HG03558 (cell line): ENCODE measurements around the gene POLR2B.
"Not testable (repeated sequence)": the region's sequence is repeated elsewhere in the genome, so short reads cannot be mapped to it uniquely, and the experiment has no call there.

Experiments used
- ATAC-seq: cut with Tn5 transposase; IDR thresholded peaks from one replicate; pipeline ENCODE4 v1.9.1; 2021; ENCODE audit warnings: moderate number of reproducible peaks; ENCODE audit not compliant: unreplicated experiment; ENCODE audit errors: extremely low read depth

Gene POLR2B

DNA sequence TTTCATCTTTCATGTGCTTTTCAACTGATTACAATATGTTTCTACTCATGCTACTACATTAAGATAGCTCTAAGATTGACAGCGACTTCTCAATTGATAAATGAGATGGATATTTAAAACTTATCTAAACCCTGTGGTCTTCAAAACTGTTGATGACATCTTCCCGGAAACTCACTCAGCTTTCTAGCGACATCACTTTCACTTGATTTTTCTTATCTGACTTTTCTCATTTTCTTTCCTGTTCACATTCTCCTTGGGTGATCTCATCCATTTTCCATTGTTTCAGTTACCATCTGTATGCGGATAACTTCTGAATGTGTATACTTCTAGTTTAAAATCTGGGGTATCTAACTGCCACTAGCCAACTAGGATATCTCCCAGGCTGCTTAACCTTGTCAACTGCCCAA, 3.1 kb downstream of the POLR2B start:
- no peak for ATAC-seq

DNA sequence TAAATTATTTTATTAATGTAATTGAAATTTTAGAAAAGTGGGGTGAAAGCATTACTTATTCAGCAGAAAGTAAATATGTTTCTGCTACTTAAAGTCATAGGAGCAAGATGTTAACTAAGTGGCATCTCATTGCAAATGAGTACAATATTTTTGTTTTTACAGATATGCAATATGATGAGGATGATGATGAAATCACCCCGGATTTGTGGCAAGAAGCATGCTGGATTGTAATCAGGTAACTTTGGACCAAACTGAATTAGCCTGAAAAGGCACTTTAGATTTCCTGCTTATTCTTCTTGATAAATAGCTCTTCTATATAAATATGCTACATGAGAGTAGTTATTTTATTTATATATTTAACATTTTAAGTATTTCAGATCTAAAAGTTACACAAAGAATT, 7.5 kb downstream of the POLR2B start:
- ATAC-seq: no peak

GRCh38 chr4:56986952-56987351, 8.3 kb downstream of the POLR2B start:
- no peak for ATAC-seq

GRCh38 chr4:56990109-56990905, 11.6 kb downstream of the POLR2B start:
- no peak for ATAC-seq

GRCh38 chr4:56995525-56995924, 16.8 kb downstream of the POLR2B start:
- ATAC-seq: no peak

DNA sequence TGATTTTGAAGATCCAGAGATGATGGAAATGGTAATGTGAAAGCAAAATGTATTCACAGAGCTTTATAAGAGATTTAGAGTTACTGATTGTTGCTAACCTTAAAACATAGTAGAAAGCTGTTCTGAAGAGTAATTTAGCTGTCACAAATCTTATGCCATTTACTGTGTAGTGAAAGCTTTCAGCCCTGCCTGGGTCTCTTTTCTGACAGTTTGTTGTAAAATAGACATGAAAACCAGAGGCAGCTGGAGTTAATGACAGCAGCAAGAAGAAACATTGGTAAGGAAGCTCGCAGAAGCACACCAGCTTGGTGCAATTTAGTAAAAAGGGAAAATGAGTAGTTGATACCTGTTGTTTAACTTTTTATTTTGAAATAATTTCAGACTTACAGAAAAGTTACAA, 21.1 kb downstream of the POLR2B start:
- no peak for ATAC-seq

DNA sequence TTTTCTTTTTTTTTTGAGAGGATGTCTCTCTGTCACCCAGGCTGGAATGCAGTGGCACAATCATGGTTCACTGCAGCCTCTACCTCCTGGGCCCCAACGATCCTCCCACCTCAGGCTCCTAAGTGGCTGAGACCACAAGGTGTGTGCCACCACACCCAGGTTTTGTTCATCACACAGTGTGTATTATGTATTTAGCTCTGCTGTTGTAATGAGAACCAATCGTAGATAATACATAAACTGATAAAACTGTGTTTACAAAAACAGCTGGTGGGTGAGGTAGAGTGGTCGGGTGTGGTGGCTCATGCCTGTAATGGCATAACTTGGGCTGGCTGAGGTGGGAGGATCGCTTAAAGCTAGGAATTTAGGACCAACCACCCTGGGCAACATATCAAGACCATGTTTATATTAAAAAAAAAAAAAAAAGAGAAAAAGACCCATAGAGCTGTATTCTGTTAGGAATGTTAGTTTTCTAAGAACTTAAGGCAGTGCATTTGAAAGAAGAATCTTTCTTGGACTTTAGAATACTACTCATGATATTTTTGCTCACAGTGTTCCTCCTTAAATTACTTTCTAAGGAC, 34.9 kb downstream of the POLR2B start:
- ATAC-seq: no peak

- no peak for ATAC-seq
Measured at GRCh38 chr4:57018980-57019379, 40.3 kb downstream of the POLR2B start.

GRCh38 chr4:57020467-57021101, 41.9 kb downstream of the POLR2B start:
- no peak for ATAC-seq

GRCh38 chr4:57023104-57023503, 44.4 kb downstream of the POLR2B start:
- ATAC-seq: no peak

DNA sequence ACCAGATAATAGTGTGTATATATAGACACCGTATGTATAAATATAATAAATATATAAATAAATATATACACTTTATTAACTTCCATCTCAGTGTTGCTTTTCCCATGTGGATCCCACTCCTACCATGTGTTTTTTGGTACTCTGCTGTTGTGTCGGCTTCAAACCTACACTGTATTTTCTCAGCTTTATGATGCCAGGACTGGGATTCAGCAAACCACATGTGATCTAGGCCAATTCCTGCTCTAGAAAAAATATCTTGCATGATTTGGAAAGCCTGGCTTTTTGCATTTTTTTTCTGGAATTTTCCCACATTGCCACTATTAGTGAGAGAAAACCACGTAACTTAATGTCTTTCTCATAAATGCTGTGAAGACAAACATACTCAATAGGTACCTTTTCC, 55.8 kb downstream of the POLR2B start:
- ATAC-seq: no peak

DNA sequence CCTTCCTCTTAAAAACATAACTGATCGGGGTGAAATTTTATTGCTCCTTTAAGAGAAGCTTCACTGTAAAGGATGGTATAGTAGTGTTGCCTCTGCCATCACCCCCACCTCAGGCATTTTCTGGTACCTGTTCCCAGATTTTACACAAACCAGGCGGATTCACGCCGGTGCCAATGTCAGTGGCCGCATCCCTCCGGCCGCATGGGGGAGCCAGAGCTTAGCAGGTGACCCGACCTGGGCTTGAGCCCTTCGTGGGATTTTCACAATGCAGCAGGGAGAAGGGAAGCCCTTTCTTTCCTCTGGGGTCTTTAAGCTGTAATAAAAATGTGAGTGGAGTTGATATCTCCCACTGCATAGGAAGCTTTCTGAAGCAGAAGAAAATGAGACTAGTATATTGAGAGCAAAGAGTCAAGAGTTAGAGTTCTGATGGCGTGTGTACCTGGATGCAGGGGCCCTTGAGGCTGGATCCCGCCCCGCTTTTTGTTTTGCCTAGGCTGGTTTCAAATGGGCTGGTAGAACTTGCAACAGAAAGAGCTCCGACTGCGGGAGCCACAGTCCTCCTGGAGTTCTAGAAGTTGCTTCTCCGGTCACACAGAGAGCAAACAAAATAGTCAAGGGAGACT, 59.4 kb downstream of the POLR2B start:
- no peak for ATAC-seq

DNA sequence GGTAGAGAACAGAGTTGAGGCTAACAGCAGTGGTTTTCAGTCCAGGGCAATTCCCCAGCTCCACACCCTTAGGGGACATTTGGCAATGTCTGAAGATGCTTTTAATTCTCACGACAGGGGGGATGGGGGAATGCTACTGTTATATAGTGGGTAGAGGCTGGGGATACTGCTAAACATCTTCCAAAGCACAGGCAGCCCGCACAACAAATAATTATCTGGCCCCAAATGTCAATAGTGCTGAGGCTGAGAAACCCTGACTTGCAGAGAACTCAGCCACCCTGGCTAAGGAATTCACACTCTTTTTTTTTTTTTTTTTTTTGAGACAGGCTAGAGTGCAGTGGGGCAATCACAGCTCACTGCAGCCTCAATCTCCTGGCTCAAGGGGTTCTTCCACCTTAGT, 60.6 kb downstream of the POLR2B start:
- no peak for ATAC-seq

DNA sequence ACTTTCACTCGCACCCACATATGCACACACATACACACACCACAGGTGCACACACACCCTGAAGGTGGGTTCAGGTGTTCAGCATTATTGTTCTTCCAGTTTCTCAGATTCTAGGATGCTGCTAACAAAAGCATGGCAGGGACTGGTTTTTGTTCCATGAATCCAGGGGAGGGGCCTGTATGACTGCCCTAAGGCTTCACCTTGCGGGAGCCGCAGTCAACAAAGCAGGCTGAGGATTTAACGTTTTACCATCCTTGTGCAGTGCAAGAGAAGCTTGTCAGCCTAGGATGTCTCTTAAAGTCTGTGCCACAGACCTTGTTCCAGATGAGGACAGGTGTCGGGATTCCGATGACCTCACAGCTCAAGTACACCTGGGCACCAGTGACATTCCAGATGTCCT, 61.8 kb downstream of the POLR2B start:
- ATAC-seq: no peak

- ATAC-seq: no peak
Measured at GRCh38 chr4:57041020-57041419, 62.3 kb downstream of the POLR2B start.

- ATAC-seq: no peak
Measured at GRCh38 chr4:57042711-57043169, 64.0 kb downstream of the POLR2B start.

DNA sequence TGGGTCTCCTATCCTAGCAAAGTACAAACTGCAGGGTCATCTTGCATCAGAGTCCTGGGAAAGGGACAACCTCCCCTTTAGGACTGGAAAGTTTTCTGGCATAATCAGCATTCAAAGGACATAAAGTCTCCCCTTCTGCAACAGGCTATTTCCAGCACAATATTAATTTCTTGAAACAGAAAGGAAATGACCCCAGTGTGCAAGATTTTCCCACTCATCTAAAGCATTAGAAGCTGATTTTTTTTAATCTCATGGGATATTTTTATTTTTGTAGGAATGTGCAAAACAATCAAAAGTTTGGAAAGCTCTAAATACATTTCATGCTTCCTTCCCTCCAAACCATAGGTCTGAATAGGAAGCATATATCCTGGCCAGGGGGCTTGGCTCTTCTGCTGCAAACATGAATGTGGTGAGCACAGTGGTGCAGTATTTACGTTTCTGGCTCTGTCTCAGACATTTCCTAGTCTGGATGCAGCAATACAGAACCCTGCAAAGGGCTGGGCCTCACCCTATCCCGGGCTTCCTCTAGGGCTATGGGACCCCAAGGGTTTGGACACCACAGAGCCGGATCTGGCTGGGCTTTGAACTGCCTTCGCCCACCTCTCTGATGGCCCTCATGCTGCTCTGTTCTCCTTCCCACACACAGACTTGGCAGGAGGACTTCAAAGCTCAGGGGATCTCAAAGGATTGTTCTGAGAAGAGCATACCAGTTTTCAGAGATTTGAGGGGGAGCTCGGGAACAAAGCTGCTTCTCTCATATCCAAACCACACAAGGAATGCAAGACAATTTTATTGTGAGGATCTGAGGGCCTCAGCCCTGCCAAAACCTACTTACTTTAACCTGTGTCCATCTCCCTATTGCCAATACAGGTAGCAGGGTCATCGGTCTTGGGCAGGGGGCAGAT, 64.9 kb downstream of the POLR2B start:
- ATAC-seq: no peak

- ATAC-seq: no peak
Measured at GRCh38 chr4:57044279-57044678, 65.6 kb downstream of the POLR2B start.

GRCh38 chr4:57044996-57045395, 66.3 kb downstream of the POLR2B start:
- ATAC-seq: no peak

DNA sequence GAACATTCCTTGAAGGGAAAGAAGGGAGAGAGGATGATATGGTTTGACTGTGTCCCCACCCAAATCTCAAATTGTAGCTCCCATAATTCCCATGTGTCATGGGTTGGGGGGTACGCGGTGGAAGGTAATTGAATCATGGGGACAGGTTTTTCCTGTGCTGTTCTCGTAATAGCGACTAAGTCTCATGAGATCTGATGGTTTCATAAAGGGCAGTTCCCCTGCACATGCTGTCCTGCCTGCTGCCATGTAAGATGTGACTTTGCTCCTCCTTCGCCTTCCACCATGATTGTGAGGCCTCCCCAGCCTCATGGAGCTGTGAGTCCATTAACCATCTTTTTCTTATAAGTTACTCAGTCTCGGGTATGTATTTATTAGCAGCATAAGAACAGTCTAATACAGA, 68.3 kb downstream of the POLR2B start:
- not testable (repeated sequence) for ATAC-seq
